GM06990 (cell line): ENCODE results near the gene GLO1.

Source experiments
- DNase-seq: peaks from one replicate; pipeline ENCODE4 v3.0.0-alpha.2; 2011; ENCODE audit not compliant: insufficient read length; ENCODE audit errors: extremely low read depth
- H3K27me3 ChIP-seq: replicated peaks from 2 replicates; pipeline ENCODE4 v1.6.0; 2011; ENCODE audit warnings: low read length; ENCODE audit not compliant: control insufficient read depth, insufficient read depth
- H3K36me3 ChIP-seq: 2 replicates; pipeline ENCODE4 v1.5.1; 2011; ENCODE audit warnings: low read length; ENCODE audit not compliant: control insufficient read depth, insufficient read depth
- H3K4me3 ChIP-seq: replicated peaks from 2 replicates; pipeline ENCODE4 v1.5.1; 2011; ENCODE audit warnings: low read depth, mild to moderate bottlenecking, control low read depth, low read length
- CTCF ChIP-seq: IDR thresholded peaks from 2 replicates; pipeline ENCODE4 v1.5.1; 2011; ENCODE audit warnings: low read length, control low read depth, mild to moderate bottlenecking, inconsistent platforms; ENCODE audit not compliant: insufficient read depth, poor library complexity, severe bottlenecking

The GLO1 gene

GRCh38 chr6:38695227-38695900 is 7.6 kb downstream of the GLO1 start:
- H3K36me3 ChIP-seq = no peaks in the 10 kb centered on the region
- TF ChIP-seq CTCF = no peak
- H3K27me3 ChIP-seq = no peaks in the 10 kb centered on the region
- no peak overlapping the region for H3K4me3 ChIP-seq
- DNase-seq = no peak

- TF ChIP-seq CTCF = no peak
- H3K27me3 ChIP-seq = no peaks in the 10 kb centered on the region
- H3K36me3 ChIP-seq = no peaks in the 10 kb centered on the region
- no peak for DNase-seq
- H3K4me3 ChIP-seq = no peak overlapping the region
Observed at GRCh38 chr6:38688579-38689087, 14.3 kb downstream of the GLO1 start.

- no peak for TF ChIP-seq CTCF
- no peak for DNase-seq
- no peaks in the 10 kb centered on the region for H3K36me3 ChIP-seq
- no peaks in the 10 kb centered on the region for H3K27me3 ChIP-seq
- no peak overlapping the region for H3K4me3 ChIP-seq
Observed at GRCh38 chr6:38687549-38687948, 15.4 kb downstream of the GLO1 start.

- no peak for TF ChIP-seq CTCF
- H3K4me3 ChIP-seq = no peak overlapping the region
- no peaks in the 10 kb centered on the region for H3K27me3 ChIP-seq
- DNase-seq = no peak
- no peaks in the 10 kb centered on the region for H3K36me3 ChIP-seq
Observed at GRCh38 chr6:38687043-38687353, 15.9 kb downstream of the GLO1 start.

- H3K27me3 ChIP-seq = no peaks in the 10 kb centered on the region
- no peak for TF ChIP-seq CTCF
- H3K4me3 ChIP-seq = no peak overlapping the region
- H3K36me3 ChIP-seq = no peaks in the 10 kb centered on the region
- no peak for DNase-seq
Observed at GRCh38 chr6:38686270-38687042, 16.5 kb downstream of the GLO1 start.
